GM19397 (cell line): ENCODE measurements around the gene TSPAN12.

ENCODE experiments used
- ATAC-seq: cut with Tn5 transposase; IDR thresholded peaks from one replicate; pipeline ENCODE4 v1.9.1; 2021; ENCODE audit warnings: mild to moderate bottlenecking, moderate library complexity; ENCODE audit not compliant: unreplicated experiment

The TSPAN12 gene

DNA sequence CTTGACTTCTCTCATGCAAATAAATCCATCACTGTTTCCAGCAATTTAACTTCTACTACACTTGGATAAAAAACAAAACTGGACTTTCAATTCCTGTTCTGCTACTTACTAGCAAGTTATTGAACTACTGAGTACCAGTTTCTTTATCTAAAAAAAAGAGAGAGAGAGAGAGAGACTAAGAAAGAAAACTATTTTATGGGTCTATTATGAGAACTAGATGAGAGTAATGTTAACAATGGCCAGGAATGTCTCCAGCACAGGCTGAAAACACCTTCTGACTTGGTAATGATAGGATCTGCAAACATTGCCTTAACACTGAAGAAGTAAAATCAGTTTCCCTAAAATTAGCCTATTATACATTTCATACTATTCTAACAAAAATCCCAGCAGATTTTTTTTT is 5.2 kb downstream of the TSPAN12 start:
- ATAC-seq, result no peak

DNA sequence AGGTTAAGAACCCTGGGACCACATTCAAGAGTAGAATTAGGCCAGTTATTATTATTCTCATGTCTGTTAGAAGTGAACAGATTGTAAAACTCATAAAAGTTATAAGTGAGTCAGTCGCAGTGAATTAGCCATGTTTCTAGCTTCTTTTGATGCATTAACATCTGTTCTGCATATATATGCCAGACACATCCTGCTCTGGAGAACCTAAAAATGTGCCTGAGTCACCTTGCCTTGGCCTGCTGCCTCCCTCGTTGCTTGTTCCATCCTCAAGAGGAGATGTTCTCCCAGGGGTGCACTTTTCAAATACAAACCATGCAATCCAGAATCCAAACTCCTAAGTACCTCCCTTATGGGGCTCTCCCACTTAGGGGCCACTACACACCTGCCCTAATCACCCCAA is 14.8 kb downstream of the TSPAN12 start:
- ATAC-seq, result no peak

DNA sequence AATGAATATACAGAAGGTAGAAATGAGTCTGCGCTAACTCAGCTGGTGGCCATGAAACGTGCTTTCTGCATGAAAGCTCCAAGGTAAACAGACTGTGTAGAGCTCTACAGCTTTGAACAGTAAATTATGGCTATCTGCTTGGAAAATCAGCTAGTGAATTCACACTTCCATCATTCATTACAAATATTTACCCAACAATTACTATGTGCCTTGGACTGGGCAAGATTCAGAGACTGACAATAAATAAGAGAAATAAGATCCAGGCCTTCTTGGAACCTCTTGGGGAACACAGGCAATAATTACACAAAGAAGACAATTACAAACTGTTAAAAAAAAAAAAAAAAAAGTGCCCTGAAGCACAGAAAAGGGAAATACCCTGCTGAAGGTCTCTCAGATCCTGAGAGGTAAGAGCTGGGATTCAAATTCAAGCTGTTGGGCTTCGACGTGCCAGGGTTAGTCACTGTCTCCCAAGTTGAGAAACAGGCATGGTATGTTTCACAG is 15.8 kb downstream of the TSPAN12 start:
- no peak for ATAC-seq

DNA sequence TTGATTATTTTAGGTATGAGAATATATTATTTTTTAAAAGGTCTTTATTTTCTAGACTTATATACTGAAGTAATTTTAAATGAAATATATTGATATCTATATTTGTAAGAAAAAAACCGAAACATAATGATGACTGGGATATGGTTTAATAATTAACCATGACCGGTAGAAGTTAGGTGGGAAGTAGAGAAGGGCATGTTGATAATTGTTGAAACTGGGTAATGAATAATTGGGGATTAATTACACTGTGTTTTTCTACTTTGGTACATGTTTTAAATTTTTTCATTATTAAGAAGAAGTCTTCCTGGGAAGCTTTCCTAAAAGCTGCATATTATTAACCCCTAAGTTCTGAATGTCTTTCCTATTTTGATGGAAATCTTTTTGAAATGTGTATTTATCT is 16.3 kb downstream of the TSPAN12 start:
- no peak for ATAC-seq

DNA sequence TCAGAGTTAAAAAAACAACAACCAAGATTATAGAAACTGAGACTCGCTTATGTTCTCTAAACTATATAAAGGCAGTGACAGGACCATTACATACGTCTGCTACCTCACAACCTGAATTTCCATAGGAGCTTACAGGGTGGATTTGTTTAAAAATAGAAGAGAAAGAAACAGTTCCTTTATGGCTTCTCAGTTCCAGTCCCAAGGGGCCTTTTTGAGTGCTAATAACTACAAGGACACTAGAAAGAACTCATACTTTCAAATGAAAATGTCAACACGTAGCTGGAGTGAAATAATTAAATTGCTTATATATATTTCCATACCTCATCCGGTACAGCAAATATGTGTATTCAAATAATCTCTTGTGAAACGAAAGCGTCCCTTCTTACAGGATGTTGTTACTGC is 19.7 kb downstream of the TSPAN12 start:
- no peak for ATAC-seq

DNA sequence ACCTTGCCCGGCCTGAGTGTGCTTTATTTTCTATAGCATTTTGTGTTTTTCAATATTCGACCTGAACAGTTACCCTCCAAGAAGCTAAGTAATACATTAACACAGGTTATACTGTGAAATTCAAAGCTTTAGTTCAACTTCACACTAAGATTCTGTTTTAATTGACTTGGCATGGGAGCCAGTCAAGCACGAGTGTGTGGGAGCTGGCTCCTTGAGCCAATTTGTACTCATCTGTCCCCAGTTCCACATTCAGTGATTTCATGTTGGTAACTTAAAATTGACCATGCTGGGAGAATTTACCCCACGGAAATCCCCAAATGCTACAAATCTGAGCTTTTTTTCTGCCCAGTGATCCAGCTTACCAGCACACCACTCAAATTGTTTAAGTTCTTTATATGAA is 20.3 kb downstream of the TSPAN12 start:
- peak; percentile 41 for ATAC-seq

DNA sequence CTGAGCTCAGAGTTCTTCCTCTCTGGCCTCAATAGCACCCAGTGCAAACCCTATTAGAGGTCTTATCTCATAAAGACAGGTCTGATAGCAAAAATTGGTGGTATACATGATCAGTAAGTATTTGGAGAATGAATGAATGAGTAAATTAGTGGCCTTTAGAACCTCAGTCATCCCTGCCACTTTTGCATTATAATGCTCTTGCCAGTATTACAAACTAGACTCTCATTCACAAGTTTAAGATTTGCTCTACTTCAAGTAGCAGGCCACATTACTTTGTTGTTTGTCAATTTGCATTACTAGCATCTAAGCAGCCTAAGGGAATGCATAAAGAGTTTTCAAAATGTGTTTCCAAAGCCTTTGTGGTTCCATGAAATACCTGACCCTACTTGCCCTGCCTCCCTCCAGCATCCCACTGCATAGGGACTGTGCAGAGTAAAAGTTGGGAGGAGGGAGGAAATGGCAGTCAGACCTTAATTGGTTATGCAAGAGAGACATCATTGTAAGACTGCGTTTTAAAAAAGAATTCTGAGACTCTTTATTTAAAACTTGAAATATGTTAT is 21.3 kb downstream of the TSPAN12 start:
- ATAC-seq, result no peak

DNA sequence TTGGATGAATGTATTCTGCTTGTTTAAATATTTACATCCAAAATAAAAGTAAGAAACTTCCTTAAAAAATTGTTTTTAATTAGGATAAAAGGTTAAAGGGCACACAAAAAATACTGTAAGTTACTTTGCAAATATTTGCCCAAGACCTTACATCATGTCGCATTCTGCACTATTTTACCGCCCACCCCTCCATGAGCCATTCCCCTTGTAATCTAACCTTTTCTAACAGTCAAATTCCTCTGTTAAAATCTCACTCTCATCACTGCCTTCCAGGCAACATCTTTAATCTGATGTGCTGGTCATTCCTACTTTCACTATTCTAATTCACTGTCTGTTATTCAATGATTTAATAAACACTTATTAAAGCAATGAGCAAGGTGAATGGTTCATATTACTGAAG is 23.2 kb downstream of the TSPAN12 start:
- no peak for ATAC-seq

DNA sequence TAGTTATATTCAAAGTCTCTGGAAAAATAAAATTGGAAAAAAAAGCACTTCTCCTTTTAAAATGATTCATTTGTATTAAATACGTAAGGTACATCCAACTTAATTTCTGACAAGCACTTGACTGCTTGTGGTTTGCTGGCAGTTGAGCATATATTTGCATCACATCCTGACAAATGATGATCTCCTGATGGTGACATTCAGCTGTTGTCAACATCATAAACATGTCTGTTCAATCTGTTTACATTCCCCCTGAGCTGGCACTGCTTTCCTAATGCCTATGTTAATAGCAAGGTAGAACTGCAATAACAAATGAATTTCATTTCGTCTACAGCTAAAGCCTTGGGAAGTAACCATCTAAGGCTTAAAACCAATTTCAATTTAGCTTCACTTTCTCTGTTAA is 24.4 kb downstream of the TSPAN12 start:
- no peak for ATAC-seq

DNA sequence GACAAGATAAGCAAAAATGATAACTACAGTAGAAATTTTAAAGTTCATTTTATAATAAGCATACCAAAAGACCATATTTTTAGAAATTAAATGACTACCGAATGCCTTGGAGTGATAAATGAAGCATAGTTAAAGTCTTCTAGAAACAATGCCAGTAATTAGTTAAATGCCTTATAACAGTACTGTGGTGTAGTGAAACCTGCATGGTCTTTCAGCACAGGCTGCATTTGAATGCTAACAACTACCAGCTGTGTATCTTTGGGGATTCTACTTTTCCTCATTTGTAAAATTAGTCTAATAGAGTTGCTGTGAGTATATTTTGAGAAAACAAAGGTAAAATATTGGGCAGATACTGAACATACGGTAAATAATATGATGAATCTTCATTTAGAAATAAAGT is 25.1 kb downstream of the TSPAN12 start:
- ATAC-seq, result no peak

DNA sequence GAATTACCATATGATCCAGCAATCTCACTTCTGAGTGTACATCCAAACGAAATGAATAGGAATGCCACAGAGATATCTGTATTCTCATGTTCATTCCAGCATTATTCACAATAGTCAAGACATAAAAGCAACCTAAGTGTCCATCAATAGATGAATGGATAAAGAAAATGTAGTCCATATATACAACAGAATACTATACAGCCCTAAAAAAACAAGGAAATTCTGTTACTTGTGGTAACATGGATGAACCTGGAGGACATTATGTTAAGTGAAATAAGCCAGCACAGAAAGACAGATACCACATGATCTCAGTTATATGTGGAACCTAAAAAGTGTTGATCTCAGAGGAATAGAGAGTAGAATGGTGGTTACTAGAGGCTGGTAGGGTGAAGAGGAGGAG is 26.7 kb downstream of the TSPAN12 start:
- no peak for ATAC-seq

DNA sequence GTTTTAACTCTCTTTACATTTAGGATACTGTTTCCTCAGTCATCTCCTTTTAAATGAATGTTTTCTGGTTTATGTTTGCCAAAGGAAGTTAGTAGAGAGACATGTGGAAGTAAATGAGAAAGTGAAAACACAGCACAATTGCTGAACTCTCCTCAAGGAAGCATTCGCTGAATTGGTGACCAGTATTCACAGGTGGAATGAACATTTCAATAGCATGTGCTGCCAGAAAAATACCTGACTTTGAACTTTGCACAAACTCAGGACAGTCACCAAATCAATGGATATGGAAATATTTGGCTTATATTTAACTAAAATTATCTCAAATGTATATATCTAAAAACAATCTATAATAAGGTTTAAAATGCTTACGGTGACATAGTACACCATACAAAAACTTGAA is 28.5 kb downstream of the TSPAN12 start:
- ATAC-seq, result no peak

DNA sequence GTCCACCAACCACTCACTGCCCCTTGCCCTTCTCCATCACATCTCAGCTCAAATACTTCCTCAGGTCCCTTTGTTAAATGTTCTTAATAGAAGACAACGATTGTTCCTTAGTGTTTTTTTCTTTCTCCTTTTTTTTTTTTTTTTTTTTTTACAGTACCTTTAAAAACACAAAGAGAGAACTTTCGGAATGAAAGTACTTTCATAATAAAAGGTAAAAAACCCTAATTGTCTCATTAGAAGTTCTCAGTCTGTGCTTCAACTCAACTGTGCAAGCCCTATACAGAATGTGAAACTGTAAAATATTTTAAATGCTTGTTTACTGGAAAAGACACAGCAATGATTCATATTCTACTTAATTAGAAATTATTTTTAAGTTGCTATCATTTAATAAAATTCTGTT is 29.4 kb downstream of the TSPAN12 start:
- no peak for ATAC-seq

DNA sequence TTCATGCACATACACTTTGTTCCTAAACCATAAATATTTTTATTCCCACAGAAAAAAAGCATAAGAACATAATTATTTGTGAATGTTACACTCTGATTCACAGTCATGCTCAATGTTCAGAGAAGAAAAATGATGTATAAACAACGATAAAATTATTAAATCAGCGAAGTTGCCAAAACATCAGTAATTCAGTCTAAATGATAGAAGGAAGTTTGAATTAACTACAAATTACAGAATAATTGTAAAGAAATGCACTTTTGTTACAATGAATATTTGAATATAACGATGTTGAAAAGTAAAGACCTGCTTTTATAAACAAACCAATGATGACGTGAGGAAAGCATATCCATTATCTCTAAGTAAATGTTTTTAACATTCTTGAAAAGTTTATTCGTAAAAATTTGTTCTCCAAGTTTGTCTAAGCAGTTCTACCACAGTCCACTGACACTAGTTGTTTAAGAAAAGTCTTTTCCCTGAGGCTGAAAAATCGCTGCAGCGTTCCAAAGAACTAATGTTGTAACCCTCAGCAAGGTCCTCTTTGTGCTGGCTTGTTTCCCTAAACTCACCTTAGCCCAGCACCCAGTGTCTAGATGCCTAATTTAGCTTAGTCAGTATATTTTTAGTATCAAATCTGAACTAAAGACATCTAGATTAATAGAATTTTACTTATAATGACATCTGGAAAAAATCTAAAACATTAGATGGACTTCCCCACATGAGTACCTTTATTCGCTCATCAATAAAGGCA is 30.4 kb downstream of the TSPAN12 start:
- no peak for ATAC-seq

DNA sequence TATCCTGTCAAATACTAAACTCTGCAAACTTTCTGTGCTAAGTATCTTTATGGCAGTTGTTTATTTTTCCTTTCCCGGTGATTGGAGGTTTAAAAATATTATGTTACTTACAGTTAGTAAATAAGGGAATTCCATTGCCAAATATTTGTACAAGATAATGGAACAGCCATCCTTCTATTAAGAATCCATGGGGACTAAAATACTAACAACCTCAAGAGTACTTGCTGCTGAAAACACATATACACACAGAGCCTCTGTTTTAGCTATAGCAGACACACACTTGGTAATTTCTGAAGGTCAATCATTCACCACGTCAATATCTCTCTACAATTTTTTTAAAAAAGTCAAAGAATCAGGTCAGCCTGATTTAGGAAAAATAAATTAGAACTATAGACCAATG is 32.4 kb downstream of the TSPAN12 start:
- ATAC-seq, result no peak

DNA sequence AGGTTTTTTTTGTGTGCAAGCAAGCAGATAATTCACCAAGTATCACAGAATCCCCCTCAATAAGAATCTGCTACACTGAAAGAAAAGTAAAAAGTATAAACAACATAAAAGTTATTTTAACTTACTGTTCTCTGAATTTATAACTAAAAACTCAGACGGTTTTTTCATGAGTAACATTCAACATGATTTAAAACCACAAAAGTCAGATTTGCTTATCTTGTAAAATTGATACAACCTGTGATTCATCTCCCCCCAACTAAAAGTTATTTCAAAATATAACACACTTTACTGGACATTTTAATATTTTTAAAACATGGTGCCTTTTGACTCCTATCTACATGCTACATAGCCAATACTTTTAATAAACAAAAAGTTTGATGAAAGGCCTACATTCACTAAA is 32.8 kb downstream of the TSPAN12 start:
- no peak for ATAC-seq

DNA sequence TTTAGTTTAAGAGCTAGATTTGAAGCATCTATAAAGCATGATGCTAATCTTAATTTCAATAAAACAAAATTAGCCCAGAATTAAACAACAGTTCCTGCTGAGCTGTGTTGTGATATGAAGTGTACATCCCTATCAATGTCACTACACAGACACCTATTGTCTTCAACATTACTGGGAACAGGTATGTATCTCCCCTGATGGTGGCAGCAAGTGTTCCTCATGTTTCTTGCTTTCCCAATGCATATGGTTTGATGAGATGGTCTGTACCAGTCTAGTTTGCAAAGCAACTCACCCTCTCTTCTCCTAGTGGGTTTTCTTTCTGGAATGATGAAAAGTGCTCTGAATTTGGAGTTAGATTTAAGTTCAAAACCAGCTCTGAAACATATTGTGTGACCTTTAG is 38.1 kb downstream of the TSPAN12 start:
- ATAC-seq, result no peak

DNA sequence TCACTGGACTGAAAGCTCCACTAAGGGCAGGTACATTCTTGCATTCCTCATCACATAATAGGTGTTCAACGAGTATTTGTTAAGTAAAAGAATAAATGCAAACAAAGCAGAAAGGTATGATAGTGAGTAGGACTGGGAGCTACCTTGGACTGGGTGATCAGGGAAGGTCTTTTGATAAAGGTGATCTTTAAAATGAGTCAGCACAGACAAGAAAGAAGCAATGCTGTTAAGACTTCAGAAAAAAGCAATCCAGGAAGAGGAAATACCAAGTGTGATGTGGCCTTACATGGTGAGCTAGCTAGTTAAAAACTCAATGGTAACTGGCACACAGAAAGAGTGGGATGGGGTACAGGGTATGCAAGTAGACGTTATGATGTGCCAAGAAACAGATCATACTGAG is 40.1 kb downstream of the TSPAN12 start:
- ATAC-seq, result no peak

DNA sequence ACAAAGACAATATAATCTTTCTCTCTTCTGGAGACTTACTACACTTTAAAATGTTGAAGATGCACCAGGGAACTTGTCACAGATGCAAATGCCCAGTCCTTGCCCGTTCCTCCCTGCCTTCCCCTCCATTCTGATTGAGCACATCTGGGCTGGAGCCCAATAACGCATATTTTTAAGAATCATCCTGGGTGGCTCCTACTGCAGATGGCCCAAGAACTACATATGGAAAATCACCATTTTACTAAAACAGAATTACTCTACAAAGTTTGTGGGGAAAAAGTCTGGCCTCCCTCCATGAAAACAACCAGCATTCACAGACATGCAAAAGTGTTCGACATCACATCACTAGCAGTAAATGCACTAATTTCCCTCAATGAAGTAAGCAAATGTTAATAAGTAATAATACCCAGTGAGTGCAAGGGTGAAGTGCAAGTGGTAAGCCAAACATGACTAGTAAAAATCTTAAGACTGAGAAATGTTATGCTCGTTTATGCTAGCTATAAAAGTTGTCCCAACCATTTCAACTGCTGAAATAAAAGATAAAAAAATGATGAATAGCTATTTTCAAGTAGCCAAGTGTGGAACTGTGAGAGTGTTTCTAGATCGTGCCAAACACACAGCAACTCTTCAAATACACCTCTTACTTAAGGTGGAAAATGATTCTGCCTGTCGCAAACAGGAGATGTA is 43.5 kb downstream of the TSPAN12 start:
- no peak for ATAC-seq

DNA sequence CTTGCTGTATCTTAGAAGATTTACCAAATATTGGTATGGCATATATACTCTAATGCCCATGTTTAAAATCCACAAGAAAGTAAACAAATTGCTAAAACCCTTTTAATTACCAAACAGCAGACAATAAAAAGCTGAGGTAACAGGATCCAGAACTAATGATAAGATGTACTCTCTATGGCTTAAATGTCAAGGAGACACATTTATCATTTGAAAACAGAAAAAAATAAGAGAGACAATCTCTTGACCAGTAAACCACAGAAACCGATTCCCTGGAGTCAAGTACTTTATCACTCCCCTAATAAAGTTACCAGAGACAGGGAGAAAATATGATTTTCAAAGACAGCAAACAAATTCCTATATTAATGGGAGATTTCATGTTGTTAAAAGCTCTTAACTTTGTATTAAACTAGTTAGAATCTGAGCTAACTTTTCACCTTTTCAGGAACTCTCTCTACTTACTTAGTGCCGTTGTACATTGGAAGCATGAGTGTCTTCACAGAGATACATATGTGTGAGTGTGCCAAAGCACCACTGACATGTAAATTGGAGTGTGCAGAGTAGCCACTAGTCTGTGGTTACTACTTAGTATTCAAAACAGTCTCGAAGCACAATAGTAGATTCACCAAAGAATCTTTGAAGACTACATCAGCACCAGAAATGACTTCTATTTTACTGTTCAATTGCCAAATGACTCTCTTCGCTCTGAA is 44.2 kb downstream of the TSPAN12 start:
- ATAC-seq, result no peak

DNA sequence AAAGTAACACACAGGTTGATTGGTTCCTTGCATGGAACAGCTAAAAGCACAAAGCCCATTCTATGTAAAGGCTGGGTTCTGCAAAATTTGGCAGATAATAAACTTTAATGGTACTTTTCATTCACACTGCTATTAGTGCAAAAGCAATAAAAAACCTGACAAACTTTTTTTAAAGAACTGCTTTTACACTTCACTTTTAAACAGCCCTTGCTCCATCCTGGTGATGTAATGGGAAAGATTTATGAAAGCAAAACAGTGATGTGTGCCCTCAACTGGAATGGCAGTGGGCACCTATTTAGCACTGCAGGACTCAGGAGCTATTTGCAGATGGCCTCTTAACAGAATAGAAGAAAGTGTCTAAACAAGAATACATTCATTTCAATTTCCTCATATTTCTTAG is 44.9 kb downstream of the TSPAN12 start:
- ATAC-seq, result no peak

DNA sequence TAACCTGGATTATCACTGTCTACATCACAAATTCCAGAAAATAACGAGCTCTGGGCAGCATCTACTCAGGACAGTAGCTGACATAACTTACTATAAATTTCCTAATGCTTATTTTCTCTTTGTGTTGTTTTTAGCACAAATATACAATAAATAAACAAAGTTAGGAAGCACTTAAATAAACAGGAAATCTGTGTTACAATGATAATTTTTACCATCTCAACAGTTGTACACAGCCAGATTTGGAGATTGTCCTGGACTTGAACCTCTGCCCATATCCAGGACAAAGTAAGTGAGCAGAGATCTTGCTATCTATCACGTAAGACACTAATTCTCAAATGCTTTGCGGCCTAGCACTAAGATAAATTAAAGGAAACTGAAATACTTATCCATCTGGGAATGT is 48.7 kb downstream of the TSPAN12 start:
- ATAC-seq, result no peak
